Heart left ventricle (tissue), 13 donors: ENCODE data around the gene PRPSAP1.

Experiments
- CTCF ChIP-seq, 12 donors: fragments of 200-600 bp; sonication (generic) in 4 of 12; IDR thresholded peaks; one replicate each; pipeline versions ENCODE4 v1.5.0 to v1.8.0; 2018 to 2022; ENCODE audit warnings: antibody characterized with exemption in 12 of 12, mild to moderate bottlenecking in 5 of 12
- POLR2A ChIP-seq, 2 donors: fragments of 450-650 bp; IDR thresholded peaks; one replicate each; pipeline ENCODE4 v1.6.1; 2017; ENCODE audit warnings: antibody characterized with exemption in 2 of 2, mild to moderate bottlenecking in 2 of 2, moderate library complexity in 2 of 2
- donor health status: ischemic (EF 13 %, LVEDD 7.1; RV severe dilation, severe dysfunction).
- donor health status: DM: no; HTN: yes; CAD: no.
- donor health status: DM: no; HTN: no; CAD: no.
- donor health status: ischemic (EF 25% LVEDD 6.9; RV normal size, moderate dysfunction).
- donor health status: ischemic (EF 25% LVEDD 5.7; RV mildly dilated, moderate dysfunction).
- donor health status: ischemic (EF 35%, LVEDD 5.7; RV mildly dilated, moderate dysfunction).
- donor health status: nonischemic (EF 11% LVEDD 7.7; RV severe dilation, severe dysfunction).
- donor health status: DM: yes; HTN: yes; CAD: no.
- donor health status: PGD.
- donor health status: ischemic (EF 29% LVEDD 5.4; RV normal size, mild dysfunction).
- donor health status: nonischemic (EF 23%, LVEDD 6.1; RV moderate dilation, normal function).

DNA sequence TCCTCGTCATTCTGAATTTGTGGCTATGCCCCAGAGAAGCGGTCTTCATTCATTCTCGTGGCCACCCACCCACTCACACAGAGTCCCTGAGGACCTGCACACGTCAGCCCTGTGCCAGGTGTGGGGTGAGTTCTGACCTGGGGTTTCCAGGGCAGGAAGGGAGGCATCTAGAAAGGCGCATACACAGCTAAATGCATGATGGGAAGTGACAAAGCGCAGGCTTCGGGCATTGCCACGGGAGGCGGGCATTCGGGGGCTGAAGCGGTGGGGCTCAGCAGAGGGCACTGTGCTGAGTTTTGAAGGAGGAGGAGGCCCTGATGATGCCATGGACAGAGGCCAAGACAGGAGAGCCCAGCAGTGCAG, 77.7 kb downstream of the PRPSAP1 start:
- TF ChIP-seq CTCF (IDR thresholded peaks at IDR 0.05), result no peak
- no peak for TF ChIP-seq POLR2A (IDR thresholded peaks at IDR 0.05)
